ENCODE measurements around the gene AHSA1.
"Not testable (repeated sequence)": the region's sequence is repeated elsewhere in the genome, so short reads cannot be mapped to it uniquely, and the experiment has no call there.

The AHSA1 gene

DNA sequence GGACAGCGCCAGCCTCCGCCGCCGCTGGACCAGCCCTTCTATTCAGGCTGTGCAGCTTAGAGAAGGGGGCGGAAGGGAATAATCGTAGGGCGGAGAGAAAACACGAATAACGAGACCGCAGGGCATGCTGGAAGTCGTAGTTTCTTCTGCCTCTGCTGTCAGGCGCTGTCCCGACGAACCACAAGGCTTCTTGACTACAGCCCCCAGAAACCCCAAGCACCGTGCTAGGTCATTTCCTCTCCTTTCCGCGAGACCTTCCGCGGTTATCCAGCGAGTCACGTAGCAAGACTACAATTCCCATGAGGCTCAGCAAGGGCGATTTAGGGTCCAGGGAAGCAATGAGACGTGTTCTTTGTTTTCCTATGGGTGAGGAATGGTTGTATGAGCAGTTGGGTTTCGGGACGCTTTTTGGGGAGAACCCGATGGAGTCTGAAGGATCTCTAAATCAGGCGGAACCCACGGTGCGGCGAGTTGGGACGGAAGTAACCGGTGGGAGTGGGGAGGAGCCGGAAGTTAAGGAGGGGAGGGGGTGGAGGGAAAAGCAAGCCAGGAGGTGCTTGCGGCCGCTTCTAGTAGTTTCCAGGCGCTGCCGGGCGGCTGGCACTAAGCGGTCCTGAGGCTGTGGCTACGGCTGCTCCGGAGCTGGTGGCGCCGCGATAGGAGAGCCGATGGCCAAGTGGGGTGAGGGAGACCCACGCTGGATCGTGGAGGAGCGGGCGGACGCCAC, at the start of gene AHSA1, which contains the start of gene VIPAS39:
Gene AHSA1 (plus strand): TSS at position 572 of the 727 bp plus-strand sequence. CDS start 97 bp downstream, at position 669.
Gene VIPAS39 (minus strand): TSS at position 80 of the 727 bp plus-strand sequence. CDS start 3,499 bp downstream, outside the sequence.
- H3K27ac ChIP-seq = peak within 1 kb of the TSS; percentile 96
- H3K4me2 ChIP-seq = peak within 1 kb of the TSS; percentile 84
- H3K9ac ChIP-seq = peak within 1 kb of the TSS; percentile 94
- TF ChIP-seq Cebpa-rat (IDR thresholded peaks at IDR 0.05) = no peak
- no peaks in the 10 kb centered on the region for H3K9me3 ChIP-seq
- peaks cover 33% of the 10 kb centered on the region for H3K4me1 ChIP-seq
- H3K27me3 ChIP-seq = no peaks in the 10 kb centered on the region
- peaks cover 42% of the 10 kb centered on the region for H3K36me3 ChIP-seq
- H4K20me1 ChIP-seq = peaks cover 46% of the 10 kb centered on the region
- H3K4me3 ChIP-seq = peak within 1 kb of the TSS; percentile 92

DNA sequence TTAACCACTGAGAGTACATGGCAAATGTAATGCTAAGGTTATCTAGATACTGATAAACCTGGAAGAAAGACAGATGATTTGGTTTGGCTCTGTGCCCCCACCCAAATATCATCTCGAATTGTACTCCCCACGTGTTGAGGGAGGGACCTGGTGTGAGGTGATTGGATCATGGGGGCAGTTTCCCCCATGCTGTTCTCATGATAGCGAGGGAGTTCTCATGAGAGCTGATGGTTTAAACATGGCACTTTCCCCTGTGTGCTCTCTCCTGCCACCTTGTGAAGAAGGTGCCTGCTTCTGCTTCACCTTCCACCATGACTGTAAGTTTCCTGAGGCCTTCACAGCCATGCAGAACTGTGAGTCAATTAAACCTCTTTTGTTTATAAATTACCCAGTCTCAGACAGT, 48.8 kb upstream of the AHSA1 start:
- Histone ChIP-seq H3K4me1 (peaks cover 5% of the 10 kb centered on the region; the same call in 1 of the 2 replicates), H3K27ac (no peak overlapping the region), H3K4me2 (no peak overlapping the region), H3K4me3 (no peak overlapping the region), H3K9me3 (no peaks in the 10 kb centered on the region), H4K20me1 (no peaks in the 10 kb centered on the region), H3K27me3 (no peaks in the 10 kb centered on the region), H3K9ac (no peak overlapping the region), H3K36me3 (no peaks in the 10 kb centered on the region)
- TF ChIP-seq Cebpa-rat (IDR thresholded peaks at IDR 0.05) = no peak

DNA sequence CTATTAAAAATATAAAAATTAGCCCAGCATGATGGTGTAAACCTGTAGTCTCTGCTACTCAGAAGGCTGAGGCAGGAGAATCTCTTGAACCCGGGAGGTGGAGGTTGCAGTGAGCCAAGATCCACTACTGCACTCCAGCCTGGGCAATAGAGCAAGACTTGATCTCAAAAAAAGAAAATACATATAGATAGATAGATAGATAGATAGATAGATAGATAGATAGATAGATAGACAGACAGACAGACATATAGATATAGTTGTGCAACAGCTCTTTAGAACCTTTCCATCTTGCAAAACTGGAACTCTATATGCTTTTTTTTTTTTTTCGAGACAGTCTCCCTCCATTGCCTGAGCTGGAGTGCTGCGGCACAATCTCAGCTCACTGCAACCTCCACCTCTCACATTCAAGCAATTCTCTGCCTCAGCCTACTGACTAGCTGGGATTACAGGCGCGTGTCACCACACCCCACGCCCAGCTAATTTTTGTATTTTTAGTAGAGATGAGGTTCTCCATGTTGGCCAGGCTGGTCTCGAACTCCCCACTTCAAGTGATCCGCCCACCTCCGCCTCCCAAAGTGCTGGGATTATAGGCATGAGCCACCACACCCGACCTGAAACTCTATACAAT, 42.4 kb upstream of the AHSA1 start:
- not testable (repeated sequence) for H3K9ac ChIP-seq, H4K20me1 ChIP-seq, H3K27me3 ChIP-seq, H3K27ac ChIP-seq, H3K4me2 ChIP-seq, H3K36me3 ChIP-seq, H3K4me1 ChIP-seq, H3K4me3 ChIP-seq
- peaks cover 24% of the 10 kb centered on the region for H3K9me3 ChIP-seq

- H3K4me1 ChIP-seq, H3K36me3 ChIP-seq, H3K27me3 ChIP-seq, H3K4me2 ChIP-seq, H3K9ac ChIP-seq, H3K27ac ChIP-seq, H4K20me1 ChIP-seq, H3K4me3 ChIP-seq: not testable (repeated sequence)
- peaks cover 24% of the 10 kb centered on the region for H3K9me3 ChIP-seq
These were observed 41.8 kb upstream of the AHSA1 start for GRCh38 chr14:77416098-77416497.

DNA sequence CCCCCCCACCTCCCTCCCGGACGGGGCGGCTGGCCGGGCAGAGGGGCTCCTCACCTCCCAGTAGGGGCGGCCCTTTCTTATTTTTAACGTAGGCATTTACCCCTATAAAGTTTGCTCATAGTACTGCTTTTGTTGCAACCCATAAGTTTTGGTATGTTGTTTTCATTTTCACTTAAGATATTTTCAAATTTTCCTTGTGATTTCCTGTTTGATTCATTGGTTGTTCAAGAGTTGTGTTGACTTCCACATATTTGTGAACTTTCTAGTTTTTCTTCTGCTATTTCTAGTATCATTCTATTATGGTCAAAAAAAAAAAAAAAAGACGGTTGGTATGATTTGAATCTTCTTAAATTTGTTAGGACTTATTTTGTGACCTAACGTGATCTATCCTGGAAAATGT, 41.1 kb upstream of the AHSA1 start:
- Histone ChIP-seq H3K27ac (no peak overlapping the region), H3K4me2 (no peak overlapping the region), H3K27me3 (no peaks in the 10 kb centered on the region), H4K20me1 (no peaks in the 10 kb centered on the region), H3K36me3 (peaks cover 3% of the 10 kb centered on the region), H3K9me3 (peaks cover 24% of the 10 kb centered on the region), H3K9ac (no peak overlapping the region), H3K4me3 (no peak overlapping the region), H3K4me1 (no peaks in the 10 kb centered on the region)
- TF ChIP-seq Cebpa-rat (IDR thresholded peaks at IDR 0.05) = no peak

DNA sequence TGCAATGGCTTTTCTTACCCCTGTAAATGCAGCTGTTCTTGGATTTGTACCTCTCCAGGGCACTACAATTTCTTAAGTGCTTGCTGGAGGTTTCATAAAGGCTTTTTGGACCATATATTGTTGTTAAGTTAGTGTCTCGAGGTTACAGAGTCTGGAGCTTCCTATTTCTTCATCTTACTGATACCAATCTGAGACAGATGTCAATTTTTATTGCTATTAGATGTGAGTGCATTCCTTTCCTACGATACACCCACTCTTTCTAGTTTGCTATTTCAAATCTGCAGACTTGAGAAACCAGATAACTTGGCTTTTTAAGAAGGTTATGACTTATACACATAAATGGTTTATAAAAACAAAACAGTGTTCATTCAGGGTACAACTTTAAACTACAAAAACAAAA, 36.7 kb upstream of the AHSA1 start:
- Histone ChIP-seq H3K4me1 (no peaks in the 10 kb centered on the region), H3K9ac (no peak overlapping the region), H4K20me1 (no peaks in the 10 kb centered on the region), H3K27me3 (no peaks in the 10 kb centered on the region), H3K36me3 (peaks cover 45% of the 10 kb centered on the region), H3K27ac (no peak overlapping the region), H3K4me3 (no peak overlapping the region), H3K9me3 (peaks cover 24% of the 10 kb centered on the region), H3K4me2 (no peak overlapping the region)
- no peak for TF ChIP-seq Cebpa-rat (IDR thresholded peaks at IDR 0.05)

GRCh38 chr14:77423423-77423822, 34.5 kb upstream of the AHSA1 start, which contains the start of gene NOXRED1:
Gene NOXRED1 (minus strand): TSS chr14:77423523. CDS start chr14:77422889, 634 bp downstream.
- H3K27ac ChIP-seq = no peak within 1 kb of the TSS
- no peak within 1 kb of the TSS for H3K9ac ChIP-seq
- peaks cover 68% of the 10 kb centered on the region for H3K36me3 ChIP-seq
- no peak within 1 kb of the TSS for H3K4me2 ChIP-seq
- no peak for TF ChIP-seq Cebpa-rat (IDR thresholded peaks at IDR 0.05)
- H3K4me3 ChIP-seq = no peak within 1 kb of the TSS
- no peaks in the 10 kb centered on the region for H3K4me1 ChIP-seq
- H4K20me1 ChIP-seq = no peaks in the 10 kb centered on the region
- no peaks in the 10 kb centered on the region for H3K27me3 ChIP-seq
- peaks cover 19% of the 10 kb centered on the region for H3K9me3 ChIP-seq

- Histone ChIP-seq H3K9me3 (peaks cover 5% of the 10 kb centered on the region), H3K4me2 (no peak overlapping the region), H3K27me3 (no peaks in the 10 kb centered on the region), H3K9ac (no peak overlapping the region), H3K4me1 (no peaks in the 10 kb centered on the region), H3K4me3 (no peak overlapping the region), H3K27ac (no peak overlapping the region), H4K20me1 (no peaks in the 10 kb centered on the region), H3K36me3 (peaks cover 82% of the 10 kb centered on the region)
- TF ChIP-seq Cebpa-rat (IDR thresholded peaks at IDR 0.05) = no peak
These were observed 33.0 kb upstream of the AHSA1 start for GRCh38 chr14:77424862-77425261.

DNA sequence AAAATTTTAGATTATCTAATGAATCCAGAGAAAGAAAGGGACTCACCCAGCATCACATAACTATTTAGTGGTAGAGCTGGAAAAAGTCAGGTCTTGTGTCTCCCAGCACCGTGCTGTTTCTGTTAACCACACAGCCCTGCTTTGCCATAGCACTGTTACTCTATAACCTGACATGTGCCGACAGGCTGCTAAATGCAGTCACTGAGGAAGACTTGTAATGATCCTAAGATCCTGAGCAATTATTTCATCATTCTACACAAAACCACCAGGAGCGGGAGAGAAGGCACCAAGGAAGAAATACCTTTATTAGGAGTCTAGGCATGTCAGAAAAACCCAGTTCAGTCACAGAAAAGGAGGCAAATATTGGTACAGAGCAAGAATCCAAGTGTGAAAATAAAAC, 31.5 kb upstream of the AHSA1 start:
- TF ChIP-seq Cebpa-rat (IDR thresholded peaks at IDR 0.05) = no peak
- H3K27ac ChIP-seq = no peak overlapping the region
- H3K4me2 ChIP-seq = no peak overlapping the region
- no peaks in the 10 kb centered on the region for H4K20me1 ChIP-seq
- H3K4me1 ChIP-seq = no peaks in the 10 kb centered on the region
- peaks cover 97% of the 10 kb centered on the region for H3K36me3 ChIP-seq
- H3K27me3 ChIP-seq = no peaks in the 10 kb centered on the region
- no peak overlapping the region for H3K9ac ChIP-seq
- no peaks in the 10 kb centered on the region for H3K9me3 ChIP-seq
- H3K4me3 ChIP-seq = no peak overlapping the region

- H3K27ac ChIP-seq = no peak overlapping the region
- no peak overlapping the region for H3K4me2 ChIP-seq
- no peak overlapping the region for H3K4me3 ChIP-seq
- no peaks in the 10 kb centered on the region for H3K27me3 ChIP-seq
- TF ChIP-seq Cebpa-rat (IDR thresholded peaks at IDR 0.05) = no peak
- no peaks in the 10 kb centered on the region for H3K4me1 ChIP-seq
- peaks cover 85% of the 10 kb centered on the region for H3K36me3 ChIP-seq
- H3K9me3 ChIP-seq = no peaks in the 10 kb centered on the region
- H3K9ac ChIP-seq = no peak overlapping the region
- H4K20me1 ChIP-seq = no peaks in the 10 kb centered on the region
These were observed 21.9 kb upstream of the AHSA1 start for GRCh38 chr14:77436042-77436441.

Data from BLaER1 (cell line).